H9 (cell line): ENCODE data around the gene DBN1. TPM values are rescaled to one million over a fixed set of nuclear protein-coding genes. Genes with fewer than 3 reads are reported as not detected.

ENCODE experiments used
- DNase-seq: peaks from one replicate; pipeline ENCODE4 v3.0.0-alpha.2; 2017
- H2AFZ ChIP-seq: one replicate; pipeline ENCODE4 v1.6.1; 2013; ENCODE audit warnings: mild to moderate bottlenecking, low read length, control low read depth, moderate library complexity
- H2AK5ac ChIP-seq: 2 replicates; pipeline ENCODE4 v1.6.1; 2013; ENCODE audit warnings: low read length, control low read depth, mixed read lengths; ENCODE audit not compliant: insufficient read length
- H2BK120ac ChIP-seq: one replicate; pipeline ENCODE4 v1.6.1; 2013; ENCODE audit warnings: low read depth, mild to moderate bottlenecking, low read length, control low read depth, inconsistent platforms; ENCODE audit not compliant: poor library complexity, severe bottlenecking
- H2BK12ac ChIP-seq: 2 replicates; pipeline ENCODE4 v1.6.1; 2013; ENCODE audit warnings: low read length, control low read depth, mixed read lengths, low read depth; ENCODE audit not compliant: insufficient read length
- H2BK15ac ChIP-seq: 2 replicates; pipeline ENCODE4 v1.6.1; 2013; ENCODE audit warnings: low read depth, low read length, control low read depth
- H2BK20ac ChIP-seq: one replicate; pipeline ENCODE4 v1.6.1; 2013; ENCODE audit warnings: low read depth, mild to moderate bottlenecking, low read length, control low read depth, inconsistent platforms; ENCODE audit not compliant: poor library complexity, severe bottlenecking
- H2BK5ac ChIP-seq: 2 replicates; pipeline ENCODE4 v1.6.1; 2013; ENCODE audit warnings: low read length, control low read depth, mixed read lengths; ENCODE audit not compliant: insufficient read length
- H3K14ac ChIP-seq: 2 replicates; pipeline ENCODE4 v1.6.1; 2013; ENCODE audit warnings: low read length, control low read depth; ENCODE audit not compliant: insufficient read depth
- H3K18ac ChIP-seq: 2 replicates; pipeline ENCODE4 v1.6.1; 2013; ENCODE audit warnings: low read depth, mild to moderate bottlenecking, mixed read lengths, low read length, control low read depth; ENCODE audit not compliant: insufficient read length
- H3K23ac ChIP-seq: 2 replicates; pipeline ENCODE4 v1.6.1; 2013; ENCODE audit warnings: low read length, control low read depth, mixed read lengths, low read depth; ENCODE audit not compliant: insufficient read length
- H3K23me2 ChIP-seq: 2 replicates; pipeline ENCODE4 v1.6.1; 2013; ENCODE audit warnings: low read depth, mild to moderate bottlenecking, mixed read lengths, low read length, control low read depth; ENCODE audit not compliant: insufficient read length, poor library complexity, severe bottlenecking
- H3K27ac ChIP-seq: 2 replicates; pipeline ENCODE4 v1.5.1; 2013; ENCODE audit warnings: low read length, control low read depth, mixed read lengths, low read depth; ENCODE audit not compliant: insufficient read length
- H3K27me3 ChIP-seq: 2 replicates; pipeline ENCODE4 v1.6.1; 2013; ENCODE audit warnings: low read length, control low read depth, inconsistent platforms; ENCODE audit not compliant: insufficient read depth
- H3K4ac ChIP-seq: 2 replicates; pipeline ENCODE4 v1.6.1; 2013; ENCODE audit warnings: low read depth, mild to moderate bottlenecking, control low read depth, inconsistent platforms, low read length, moderate library complexity
- H3K4me1 ChIP-seq: 2 replicates; pipeline ENCODE4 v1.6.1; 2013; ENCODE audit warnings: low read length, control low read depth, inconsistent platforms; ENCODE audit not compliant: insufficient read depth
- H3K4me2 ChIP-seq: 2 replicates; pipeline ENCODE4 v1.6.1; 2013; ENCODE audit warnings: low read length, control low read depth, mixed read lengths; ENCODE audit not compliant: insufficient read length, insufficient read depth
- H3K56ac ChIP-seq: 2 replicates; pipeline ENCODE4 v1.6.1; 2013; ENCODE audit warnings: low read depth, mild to moderate bottlenecking, mixed read lengths, low read length, control low read depth; ENCODE audit not compliant: insufficient read length
- H3K79me1 ChIP-seq: 2 replicates; pipeline ENCODE4 v1.6.1; 2013; ENCODE audit warnings: low read depth, mild to moderate bottlenecking, moderate library complexity, low read length, control low read depth, inconsistent platforms; ENCODE audit not compliant: insufficient read depth, poor library complexity, severe bottlenecking
- H3K79me2 ChIP-seq: 2 replicates; pipeline ENCODE4 v1.6.1; 2013; ENCODE audit warnings: low read length, control low read depth, inconsistent platforms; ENCODE audit not compliant: insufficient read depth
- H3K9ac ChIP-seq: 2 replicates; pipeline ENCODE4 v1.6.1; 2013; ENCODE audit warnings: low read length, control low read depth, mixed read lengths; ENCODE audit not compliant: insufficient read length; ENCODE audit errors: extremely low read depth
- H3K9me3 ChIP-seq: one replicate; pipeline ENCODE4 v1.6.1; 2013; ENCODE audit warnings: low read depth, low read length, inconsistent platforms; ENCODE audit not compliant: control insufficient read depth
- H3T11ph ChIP-seq: one replicate; pipeline ENCODE4 v1.6.1; 2013; ENCODE audit warnings: mild to moderate bottlenecking, low read length, control low read depth, inconsistent platforms
- H4K20me1 ChIP-seq: one replicate; pipeline ENCODE4 v1.6.1; 2013; ENCODE audit not compliant: control insufficient read depth, insufficient read length, insufficient read depth
- H4K5ac ChIP-seq: 2 replicates; pipeline ENCODE4 v1.6.1; 2013; ENCODE audit warnings: low read depth, mild to moderate bottlenecking, mixed read lengths, low read length, control low read depth; ENCODE audit not compliant: insufficient read length
- H4K8ac ChIP-seq: replicated peaks from 2 replicates; pipeline ENCODE4 v1.6.1; 2013; ENCODE audit warnings: low read length, control low read depth, mixed read lengths, low read depth; ENCODE audit not compliant: insufficient read length
- H4K91ac ChIP-seq: 2 replicates; pipeline ENCODE4 v1.6.1; 2013; ENCODE audit warnings: low read depth, mild to moderate bottlenecking, moderate library complexity, mixed read lengths, low read length, control low read depth; ENCODE audit not compliant: insufficient read length
- H3K27ac Mint-ChIP-seq, 3 experiments: 2 replicates in 2 of 3; 3 replicates in 1 of 3; pipeline ENCODE4 v1.8.0; 2020 to 2021; ENCODE audit warnings: mixed read lengths in 3 of 3, mild to moderate bottlenecking in 1 of 3, moderate library complexity in 1 of 3
- H3K27me3 Mint-ChIP-seq: 2 replicates; pipeline ENCODE4 v1.8.0; 2021; ENCODE audit warnings: low read depth, mild to moderate bottlenecking, moderate library complexity, mixed read lengths
- H3K36me3 Mint-ChIP-seq, 3 experiments: 2 replicates in 2 of 3; 3 replicates in 1 of 3; pipeline ENCODE4 v1.8.0; 2020 to 2021; ENCODE audit warnings: low read depth in 3 of 3, mixed read lengths in 3 of 3; ENCODE audit not compliant: insufficient read depth in 1 of 3
- H3K4me1 Mint-ChIP-seq, 2 experiments: 2 replicates each; pipeline ENCODE4 v1.8.0; 2020; ENCODE audit warnings: mixed read lengths in 2 of 2
- H3K4me3 Mint-ChIP-seq, 2 experiments: 2 replicates in 1 of 2; 3 replicates in 1 of 2; pipeline ENCODE4 v1.8.0; 2020 to 2021; ENCODE audit warnings: mild to moderate bottlenecking in 2 of 2, mixed read lengths in 2 of 2, moderate library complexity in 1 of 2
- H3K9me3 Mint-ChIP-seq, 2 experiments: 2 replicates in 1 of 2; 3 replicates in 1 of 2; pipeline ENCODE4 v1.8.0; 2020; ENCODE audit warnings: mild to moderate bottlenecking in 2 of 2, mixed read lengths in 2 of 2, moderate library complexity in 1 of 2
- WGBS: extraction: QIAGEN DNeasy Blood & Tissue Kit; methylation state at CpG from one replicate; pipeline ENCODE4 v1.1.7; 2013; ENCODE audit warnings: missing lambda C conversion rate, low lambda C conversion rate, mixed read lengths; ENCODE audit not compliant: insufficient read length; ENCODE audit errors: extremely low coverage; 5-methylcytosine and 5-hydroxymethylcytosine counted together
- total RNA-seq: library from RNA; stranded (reverse); gene quantifications from 2 replicates; pipeline ENCODE4 v1.2.1, GENCODE V29; 2021
- TF ChIP-seq, protein P1 (sequence below): fragments of 200-600 bp; sonication (generic); conservative IDR thresholded peaks from 3 replicates; pipeline ENCODE4 v1.8.0; 2021; ENCODE audit warnings: antibody characterized with exemption, mild to moderate bottlenecking

DBN1 gene
- total RNA-seq, 1 experiment from 2014 or later, result 340 TPM

DNA sequence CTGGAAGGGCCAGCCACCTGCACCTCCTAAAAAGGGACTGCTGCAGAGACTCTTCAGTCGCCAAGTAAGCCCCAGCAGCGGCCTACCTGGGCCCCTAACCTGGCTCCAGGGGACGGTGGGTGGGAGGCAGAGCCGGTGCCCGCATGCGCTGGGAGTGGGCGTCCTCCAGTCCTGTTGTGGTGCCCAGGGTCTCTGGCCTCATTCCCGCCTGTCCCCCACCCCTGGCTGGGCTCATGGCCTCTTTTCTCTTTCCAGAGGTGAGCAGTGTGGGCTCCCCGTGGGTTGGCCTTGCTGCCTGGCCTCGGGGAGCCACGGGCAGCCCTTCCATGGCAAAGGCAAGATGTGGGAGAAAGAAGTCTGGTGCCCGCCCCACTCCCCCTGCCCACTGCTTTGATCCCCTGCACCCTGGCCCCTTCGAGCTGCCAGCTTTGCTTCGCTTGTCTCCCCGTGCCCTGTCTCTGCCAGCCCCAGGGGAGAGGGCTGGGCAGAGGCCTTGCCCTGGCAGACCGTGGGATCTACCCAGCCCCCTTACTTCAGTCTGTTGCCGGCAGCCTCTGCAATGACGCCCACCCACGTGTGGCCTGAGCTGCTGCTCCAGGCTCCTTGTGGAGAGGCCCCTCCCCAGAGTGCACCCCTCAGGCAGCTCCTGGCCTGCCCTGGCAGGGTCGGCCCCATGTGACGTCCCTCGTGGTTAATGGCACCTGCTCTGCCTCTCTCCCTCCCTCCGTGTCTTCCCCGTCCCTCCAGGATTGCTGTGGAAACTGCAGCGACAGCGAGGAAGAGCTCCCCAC lies 32.2 kb downstream of the DBN1 start:
- H2BK12ac ChIP-seq, result no peak overlapping the region
- H3K79me1 ChIP-seq, result no peaks in the 10 kb centered on the region
- H2BK120ac ChIP-seq, result no peak overlapping the region
- no peaks in the 10 kb centered on the region; the same call in 1 of the 2 replicates for H3K4me1 ChIP-seq
- H3K9me3 ChIP-seq, result no peaks in the 10 kb centered on the region
- H2AFZ ChIP-seq, result no peak overlapping the region
- H3K18ac ChIP-seq, result no peak overlapping the region
- no peaks in the 10 kb centered on the region; the same call in 1 of the 2 replicates for H3K27me3 ChIP-seq
- no peak for DNase-seq
- Mint-ChIP-seq H3K9me3 (peaks cover 0 to 3% of the 10 kb centered on the region in 2 experiments; a peak in 1 of 5 replicates), H3K4me1 (peaks cover 35 to 45% of the 10 kb centered on the region in 2 experiments), H3K36me3 (peaks cover 22 to 50% (median 43%) of the 10 kb centered on the region in 3 experiments), H3K27ac (no peak overlapping the region), H3K27me3 (peaks cover 16% of the 10 kb centered on the region), H3K4me3 (no peak overlapping the region)
- no peak overlapping the region for H2BK20ac ChIP-seq
- TF ChIP-seq, protein P1, sequence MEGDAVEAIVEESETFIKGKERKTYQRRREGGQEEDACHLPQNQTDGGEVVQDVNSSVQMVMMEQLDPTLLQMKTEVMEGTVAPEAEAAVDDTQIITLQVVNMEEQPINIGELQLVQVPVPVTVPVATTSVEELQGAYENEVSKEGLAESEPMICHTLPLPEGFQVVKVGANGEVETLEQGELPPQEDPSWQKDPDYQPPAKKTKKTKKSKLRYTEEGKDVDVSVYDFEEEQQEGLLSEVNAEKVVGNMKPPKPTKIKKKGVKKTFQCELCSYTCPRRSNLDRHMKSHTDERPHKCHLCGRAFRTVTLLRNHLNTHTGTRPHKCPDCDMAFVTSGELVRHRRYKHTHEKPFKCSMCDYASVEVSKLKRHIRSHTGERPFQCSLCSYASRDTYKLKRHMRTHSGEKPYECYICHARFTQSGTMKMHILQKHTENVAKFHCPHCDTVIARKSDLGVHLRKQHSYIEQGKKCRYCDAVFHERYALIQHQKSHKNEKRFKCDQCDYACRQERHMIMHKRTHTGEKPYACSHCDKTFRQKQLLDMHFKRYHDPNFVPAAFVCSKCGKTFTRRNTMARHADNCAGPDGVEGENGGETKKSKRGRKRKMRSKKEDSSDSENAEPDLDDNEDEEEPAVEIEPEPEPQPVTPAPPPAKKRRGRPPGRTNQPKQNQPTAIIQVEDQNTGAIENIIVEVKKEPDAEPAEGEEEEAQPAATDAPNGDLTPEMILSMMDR, result no peak
- H3K23me2 ChIP-seq, result peaks cover 2% of the 10 kb centered on the region
- H4K91ac ChIP-seq, result no peak overlapping the region
- H3K79me2 ChIP-seq, result no peaks in the 10 kb centered on the region
- no peak overlapping the region for H2AK5ac ChIP-seq
- H3K56ac ChIP-seq, result no peak overlapping the region
- no peak overlapping the region for H3K4ac ChIP-seq
- H3K14ac ChIP-seq, result no peak overlapping the region
- H3K23ac ChIP-seq, result no peak overlapping the region
- no peak overlapping the region for H4K5ac ChIP-seq
- no peak overlapping the region for H4K8ac ChIP-seq
- no peak overlapping the region for H3K4me2 ChIP-seq
- H3K27ac ChIP-seq, result no peak overlapping the region
- H2BK5ac ChIP-seq, result no peak overlapping the region
- H4K20me1 ChIP-seq, result no peaks in the 10 kb centered on the region
- H3T11ph ChIP-seq, result no peak overlapping the region
- no peak overlapping the region for H2BK15ac ChIP-seq
- no CpG with 5 or more reads among the region's 26 CpGs for WGBS
- no peak overlapping the region for H3K9ac ChIP-seq
